GM23248 (cell line): Measurements from ENCODE around the gene SF3B5.

ENCODE experiments used
- EZH2 ChIP-seq: fragments of 200-600 bp; sonication (generic); IDR thresholded peaks from 2 replicates; pipeline ENCODE4 v1.6.1; 2018; ENCODE audit warnings: antibody characterized with exemption, mild to moderate bottlenecking; ENCODE audit not compliant: insufficient read depth, poor library complexity, severe bottlenecking
- EZH2phosphoT487 ChIP-seq: fragments of 200-600 bp; sonication (generic); IDR thresholded peaks from 2 replicates; pipeline ENCODE4 v1.6.1; 2018; ENCODE audit warnings: antibody characterized with exemption, moderate library complexity, mild to moderate bottlenecking, low read depth; ENCODE audit not compliant: insufficient read depth

GRCh38 chr6:144077871-144078270 lies 17.5 kb downstream of the SF3B5 start:
- TF ChIP-seq EZH2 (no peak), EZH2phosphoT487 (no peak)
